ENCODE results near the gene DLG1.
"Not testable (repeated sequence)": the region's sequence is repeated elsewhere in the genome, so short reads cannot be mapped to it uniquely, and the experiment has no call there.

Gene DLG1

GRCh38 chr3:197080344-197080743 lies 218.1 kb downstream of the DLG1 start:
- no peak for DNase-seq

- DNase-seq: no peak
These were observed 222.0 kb downstream of the DLG1 start for GRCh38 chr3:197076415-197076814.

- no peak for DNase-seq
These were observed 230.3 kb downstream of the DLG1 start for GRCh38 chr3:197068077-197068476.

DNA sequence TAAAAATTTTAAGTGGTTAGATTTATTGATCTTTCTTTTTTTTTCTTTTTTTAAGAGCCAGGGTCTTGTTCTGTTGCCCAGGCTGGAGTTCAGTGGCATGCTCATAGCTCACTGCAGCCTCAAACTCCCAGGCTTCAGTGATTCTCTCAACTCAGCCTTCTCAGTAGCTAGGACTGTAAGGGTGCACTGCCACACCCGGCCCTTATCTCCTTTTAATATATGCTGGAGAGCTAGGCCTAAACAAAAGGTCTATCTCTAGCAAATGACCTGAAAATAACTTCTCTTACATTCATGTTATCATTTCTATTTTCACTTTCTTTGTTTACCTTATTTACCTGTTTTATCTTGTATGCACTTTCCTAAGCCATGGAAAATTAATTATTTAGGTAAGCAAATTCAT lies 233.6 kb downstream of the DLG1 start:
- DNase-seq: no peak

DNA sequence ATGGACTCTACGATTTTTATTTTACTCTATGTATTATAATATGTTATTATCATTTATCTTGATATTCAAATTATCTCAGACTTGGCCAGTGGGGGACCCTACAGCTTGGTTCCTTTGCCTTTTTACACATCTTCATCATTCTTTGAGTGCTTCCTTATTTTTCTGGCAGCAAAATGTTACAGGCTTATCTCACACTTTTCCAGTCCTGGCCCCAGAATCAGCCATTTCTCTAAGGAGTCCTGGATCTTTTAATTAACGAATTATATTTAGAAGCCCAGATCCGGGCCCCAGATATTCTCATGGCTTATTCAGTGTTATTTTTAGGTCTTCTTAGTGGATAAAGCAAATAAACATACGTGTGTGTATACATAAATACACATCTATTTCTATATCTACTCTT lies 236.0 kb downstream of the DLG1 start:
- DNase-seq: no peak

GRCh38 chr3:197051637-197052036 lies 246.8 kb downstream of the DLG1 start:
- DNase-seq: not testable (repeated sequence)

GRCh38 chr3:197050511-197050910 lies 247.9 kb downstream of the DLG1 start:
- DNase-seq: no peak

- DNase-seq: no peak
These were observed 255.9 kb downstream of the DLG1 start for GRCh38 chr3:197042539-197042938.

GRCh38 chr3:197041875-197042488 lies 256.4 kb downstream of the DLG1 start:
- no peak for DNase-seq

DNA sequence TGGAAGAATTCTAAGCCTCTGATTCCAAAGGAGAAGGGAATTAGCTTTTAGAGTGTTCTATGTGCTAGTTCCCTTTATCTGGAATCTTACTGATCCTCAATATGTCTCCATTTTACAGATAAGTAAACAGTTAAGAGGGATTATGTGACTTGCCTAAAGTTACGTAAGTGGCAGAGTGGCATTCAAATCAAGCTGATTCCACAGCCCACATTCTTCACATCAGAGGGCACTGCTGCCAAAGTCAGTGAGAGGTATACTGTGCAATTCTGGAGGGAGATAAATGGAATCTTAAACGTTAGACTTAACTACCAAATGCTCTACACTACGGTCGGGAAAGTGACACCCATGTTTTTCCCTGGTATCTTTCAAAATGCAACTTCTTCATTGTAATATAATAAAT lies 257.8 kb downstream of the DLG1 start:
- no peak for DNase-seq

- DNase-seq: no peak
These were observed 259.5 kb downstream of the DLG1 start for GRCh38 chr3:197038679-197039462.

GRCh38 chr3:197035577-197035976 lies 262.8 kb downstream of the DLG1 start:
- DNase-seq: no peak

DNA sequence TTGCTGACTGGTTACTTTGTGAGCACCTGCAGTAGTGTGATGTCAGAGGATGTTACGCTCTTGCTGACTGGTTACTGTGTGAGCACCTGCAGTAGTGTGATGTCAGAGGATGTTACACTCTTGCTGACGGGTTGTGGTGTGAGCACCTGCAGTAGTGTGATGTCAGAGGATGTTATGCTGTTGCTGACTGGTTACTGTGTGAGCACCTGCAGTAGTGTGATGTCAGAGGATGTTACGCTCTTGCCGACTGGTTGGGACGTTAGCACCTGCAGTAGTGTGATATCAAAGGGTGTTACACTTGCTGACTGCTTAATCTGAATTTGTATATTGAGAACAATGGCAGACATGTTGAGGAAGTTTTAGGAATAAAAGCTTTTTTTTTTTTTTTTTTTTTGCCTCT lies 263.6 kb downstream of the DLG1 start:
- DNase-seq: not testable (repeated sequence)

DNA sequence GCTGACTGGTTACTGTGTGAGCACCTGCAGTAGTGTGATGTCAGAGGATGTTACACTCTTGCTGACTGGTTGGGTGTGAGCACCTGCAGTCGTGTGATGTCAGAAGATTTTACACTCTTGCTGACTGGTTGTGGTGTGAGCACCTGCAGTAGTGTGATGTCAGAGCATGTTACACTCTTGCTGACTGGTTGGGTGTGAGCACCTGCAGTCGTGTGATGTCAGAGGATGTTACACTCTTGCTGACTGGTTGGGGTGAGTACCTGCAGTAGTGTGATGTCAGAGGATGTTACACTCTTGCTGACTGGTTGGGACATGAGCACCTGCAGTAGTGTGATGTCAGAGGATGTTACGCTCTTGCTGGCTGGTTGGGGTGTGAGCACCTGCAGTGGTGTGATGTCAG lies 264.6 kb downstream of the DLG1 start:
- not testable (repeated sequence) for DNase-seq

DNA sequence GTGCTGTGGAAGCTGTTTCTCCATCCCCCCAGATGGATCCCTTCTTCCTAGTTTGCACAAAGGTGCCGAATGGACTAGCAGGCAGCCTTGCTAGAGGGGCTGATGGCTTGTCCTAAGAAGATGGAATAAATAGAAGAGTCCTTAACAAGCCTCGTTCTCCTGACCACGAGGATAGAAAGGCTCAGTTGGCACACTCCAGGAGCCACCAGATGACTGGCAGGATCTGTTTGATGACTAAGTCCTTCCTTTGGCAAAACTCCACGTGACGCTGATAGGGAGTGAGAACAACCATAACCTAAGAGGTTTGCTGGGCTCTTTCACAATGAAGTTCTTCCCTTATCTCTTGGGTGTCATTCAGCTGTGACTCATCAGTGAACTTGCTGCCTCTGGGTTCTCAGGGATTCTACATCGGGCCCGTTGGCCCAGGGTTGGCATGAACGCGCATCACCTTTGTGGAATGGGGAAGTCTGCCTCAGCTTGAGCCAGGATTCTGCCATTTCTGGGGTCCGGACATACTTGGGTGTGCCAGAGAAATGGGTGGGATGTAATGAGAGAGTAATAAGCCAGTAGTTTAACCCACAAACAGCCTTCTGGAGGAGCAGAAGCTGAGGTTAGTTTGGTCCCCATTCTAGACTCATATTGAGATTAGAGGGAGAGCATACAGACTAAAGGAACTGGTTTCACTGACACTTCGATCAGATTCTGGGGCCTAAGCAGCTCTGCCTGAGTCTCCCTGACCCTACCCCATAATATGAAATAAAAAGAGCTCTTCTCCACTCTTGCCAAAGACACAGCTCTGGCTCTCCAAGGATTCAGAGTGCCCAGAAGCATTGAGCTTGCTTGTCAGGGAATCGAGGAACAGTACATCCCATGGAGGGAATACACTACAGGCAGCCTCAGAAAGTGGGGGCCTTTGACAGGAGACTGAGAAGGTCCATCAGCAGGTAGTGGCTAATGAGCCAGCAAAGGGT lies 266.8 kb downstream of the DLG1 start:
- no peak for DNase-seq

DNA sequence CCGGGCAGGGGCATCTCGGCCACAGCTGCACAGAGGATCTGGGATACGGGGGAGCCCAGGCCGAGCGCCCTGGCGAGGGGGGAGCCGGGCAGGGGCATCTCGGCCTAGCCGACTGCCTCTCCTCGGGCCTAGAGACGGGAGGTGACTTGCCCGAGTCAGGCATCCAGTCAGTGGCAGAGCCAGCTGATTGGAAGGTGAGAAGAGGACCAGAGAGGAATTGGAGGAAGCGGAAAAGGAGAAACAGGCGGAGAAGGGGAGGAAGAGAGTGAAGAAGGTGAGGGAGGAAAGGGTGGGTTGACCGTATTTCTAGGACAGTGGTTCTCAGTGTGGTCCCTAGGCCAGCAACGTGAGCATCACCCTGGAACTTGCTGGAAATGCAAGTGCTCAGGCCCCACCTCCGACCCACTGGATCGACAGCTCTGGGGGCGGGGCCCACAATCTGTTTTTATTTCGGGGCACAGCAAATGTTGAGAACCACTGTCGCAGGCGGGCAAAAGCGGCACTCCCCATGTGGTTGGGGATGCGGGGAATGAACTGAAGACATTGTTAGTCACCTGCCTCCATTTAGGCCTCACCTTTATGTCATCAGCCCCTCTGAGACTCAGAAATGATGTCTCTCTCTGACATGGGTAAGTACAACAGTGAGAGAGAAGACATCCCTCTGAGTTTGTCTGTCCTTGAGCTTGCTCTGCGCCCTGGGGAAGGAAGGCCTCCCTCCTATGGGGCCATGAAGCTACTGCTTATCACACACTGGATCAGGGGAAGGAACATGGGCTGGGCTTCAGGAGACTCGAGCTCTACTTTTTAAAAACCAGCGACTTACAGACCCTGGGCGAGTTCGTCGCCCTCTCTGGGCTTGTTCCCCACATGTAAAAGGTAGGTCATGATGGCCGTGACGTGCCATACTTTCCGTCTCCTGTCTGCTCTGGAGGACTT lies 267.8 kb downstream of the DLG1 start:
- no peak for DNase-seq

DNA sequence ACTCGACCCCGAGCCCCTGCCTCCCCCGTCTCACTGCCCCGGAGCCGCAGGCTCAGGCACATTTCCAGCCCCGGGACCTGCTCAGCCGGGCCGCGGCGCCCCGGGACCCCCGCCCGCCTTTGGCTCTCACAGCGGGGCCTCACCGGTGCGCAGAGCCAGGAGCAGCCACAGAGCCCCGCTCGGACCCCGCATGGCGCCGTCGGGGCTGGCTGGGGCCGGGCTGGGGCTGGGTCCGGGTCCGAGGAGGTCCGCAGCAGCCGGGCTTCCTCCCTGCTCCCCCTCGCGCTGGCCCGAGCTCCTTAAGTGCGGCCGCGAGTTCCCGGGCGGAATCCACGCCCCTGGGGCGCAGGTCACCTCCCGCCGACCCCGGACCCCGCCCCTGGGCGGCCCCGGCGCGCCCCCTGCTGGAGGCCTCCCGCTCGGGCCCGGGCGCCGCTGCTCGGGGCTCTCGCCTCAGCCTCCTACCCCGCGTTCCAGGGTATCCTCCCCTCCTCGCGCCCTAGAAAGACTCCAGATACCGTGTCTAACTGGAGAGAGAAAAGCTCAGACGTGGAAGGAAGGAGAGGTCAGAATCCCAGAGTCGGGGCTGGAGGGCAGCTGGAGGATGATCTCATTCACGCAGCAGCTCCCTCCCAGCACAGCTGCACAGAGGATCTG lies 268.8 kb downstream of the DLG1 start, which contains the start of gene MELTF:
Gene MELTF, minus strand, starts transcription at position 307 of the 657 bp plus-strand sequence. Its CDS starts 115 bp downstream, at position 192.
- DNase-seq: no peak

- no peak for DNase-seq
These were observed 269.5 kb downstream of the DLG1 start for GRCh38 chr3:197028728-197029510.

DNA sequence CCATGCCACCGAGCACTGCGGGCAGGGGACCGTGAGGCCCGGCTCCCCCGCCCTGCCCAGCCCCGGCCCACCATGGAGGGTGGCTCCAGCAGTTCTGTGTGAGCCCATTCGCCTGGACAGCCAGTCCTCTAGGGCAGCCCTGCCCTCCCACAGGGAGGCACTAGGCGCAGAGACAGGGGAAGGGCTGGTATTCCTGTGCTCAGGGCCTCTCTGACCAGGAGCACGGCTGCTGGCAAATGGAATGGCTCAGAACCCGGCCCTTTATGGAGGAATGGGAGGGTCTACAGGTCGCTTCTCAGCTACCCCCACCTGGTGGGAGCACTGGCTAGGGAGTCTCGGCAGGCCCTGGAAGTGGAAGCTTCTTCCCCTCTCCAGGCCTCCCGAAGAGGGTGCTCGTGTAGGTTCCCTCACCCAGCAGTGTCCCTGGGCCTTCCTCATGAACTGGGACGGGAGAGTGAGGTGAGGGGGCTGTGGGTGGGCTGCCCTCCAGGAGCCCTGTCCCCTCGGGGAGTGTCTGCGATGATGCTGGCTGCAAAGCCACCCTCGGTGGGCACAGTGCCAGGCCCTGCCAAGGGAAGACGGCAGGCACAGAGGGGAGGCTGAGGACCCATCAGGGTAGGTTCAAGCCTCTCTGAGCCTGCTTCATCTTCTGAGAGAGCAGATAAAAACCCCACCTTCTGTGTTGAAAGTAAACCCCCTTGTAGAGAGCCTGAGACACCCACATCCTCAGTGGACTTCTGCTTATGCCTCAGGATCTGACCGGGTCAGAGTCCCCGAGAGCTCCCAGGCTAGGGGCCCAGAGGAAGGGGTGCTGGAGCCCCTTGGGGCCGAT lies 270.3 kb downstream of the DLG1 start:
- no peak for DNase-seq

Data from NCI-H524 treated with DMSO at 0.1 percent for 48 hours (cell line).